Smooth muscle cell (in vitro differentiated cells): ENCODE measurements around the gene SNX19. TPM values are rescaled to one million over a fixed set of nuclear protein-coding genes. Genes with fewer than 3 reads are reported as not detected.

ENCODE experiments used
- DNase-seq: peaks from one replicate; lab custom pipeline; 2025; ENCODE audit not compliant: unreplicated experiment; lab: John Stamatoyannopoulos, UW
- H2AFZ ChIP-seq: fragments of 200-600 bp; sonication (generic); 2 replicates; pipeline ENCODE4 v1.6.0; 2016; ENCODE audit warnings: antibody characterized with exemption, low read depth, mild to moderate bottlenecking
- H3F3A ChIP-seq: fragments of 200-600 bp; sonication (generic); 2 replicates; pipeline ENCODE4 v1.6.0; 2017; ENCODE audit warnings: antibody characterized with exemption, low read depth
- H3K27ac ChIP-seq: fragments of 200-600 bp; sonication (generic); 2 replicates; pipeline ENCODE4 v1.5.1; 2016; ENCODE audit warnings: low read depth, mild to moderate bottlenecking
- H3K27me3 ChIP-seq: fragments of 200-600 bp; sonication (generic); 2 replicates; pipeline ENCODE4 v1.6.1; 2016; ENCODE audit warnings: low read depth, mild to moderate bottlenecking
- H3K36me3 ChIP-seq: fragments of 200-600 bp; sonication (generic); 2 replicates; pipeline ENCODE4 v1.5.1; 2016; ENCODE audit warnings: low read depth
- H3K4me1 ChIP-seq: fragments of 200-600 bp; sonication (generic); 2 replicates; pipeline ENCODE4 v1.5.1; 2016; ENCODE audit warnings: low read depth
- H3K4me2 ChIP-seq: fragments of 200-600 bp; sonication (generic); 2 replicates; pipeline ENCODE4 v1.6.0; 2016; ENCODE audit warnings: mild to moderate bottlenecking
- H3K4me3 ChIP-seq: fragments of 200-600 bp; sonication (generic); 2 replicates; pipeline ENCODE4 v1.5.1; 2016; ENCODE audit warnings: mild to moderate bottlenecking
- H3K79me2 ChIP-seq: fragments of 200-600 bp; sonication (generic); 2 replicates; pipeline ENCODE4 v1.6.0; 2016; ENCODE audit warnings: low read depth, mild to moderate bottlenecking
- H3K9ac ChIP-seq: fragments of 200-600 bp; sonication (generic); 2 replicates; pipeline ENCODE4 v1.6.0; 2016; ENCODE audit warnings: low read depth
- H3K9me3 ChIP-seq: fragments of 200-600 bp; sonication (generic); replicated peaks from 2 replicates; pipeline ENCODE4 v1.5.1; 2016; ENCODE audit warnings: low read depth
- H4K20me1 ChIP-seq: fragments of 200-600 bp; sonication (generic); 2 replicates; pipeline ENCODE4 v1.6.0; 2016; ENCODE audit warnings: low read depth
- WGBS: methylation state at CpG from one replicate; pipeline ENCODE4 v1.1.7; 2016; ENCODE audit warnings: low lambda C conversion rate; 5-methylcytosine and 5-hydroxymethylcytosine counted together
- polyA plus RNA-seq: library from polyadenylated mRNA; unstranded; fragments of >200 nt; fragmentation: Nextera tagmentation; extraction: Ambion mirVana; gene quantifications from 2 replicates; pipeline ENCODE4 v1.2.1, GENCODE V29; 2016
- total RNA-seq: library from RNA; depleted of rRNA; stranded (reverse); fragments of >200 nt; gene quantifications from 2 replicates; pipeline ENCODE4 v1.2.3, GENCODE V29; 2014
- TF ChIP-seq, protein P1 (sequence below): fragments of 200-600 bp; sonication (generic); IDR thresholded peaks from 2 replicates; pipeline ENCODE4 v1.5.1; 2017; ENCODE audit warnings: borderline replicate concordance, mild to moderate bottlenecking, antibody characterized with exemption; ENCODE audit not compliant: insufficient read depth, poor library complexity, severe bottlenecking

Gene SNX19
- total and polyA plus RNA-seq, 2 experiments from 2014 or later, result 15.1 to 59.5 TPM

DNA sequence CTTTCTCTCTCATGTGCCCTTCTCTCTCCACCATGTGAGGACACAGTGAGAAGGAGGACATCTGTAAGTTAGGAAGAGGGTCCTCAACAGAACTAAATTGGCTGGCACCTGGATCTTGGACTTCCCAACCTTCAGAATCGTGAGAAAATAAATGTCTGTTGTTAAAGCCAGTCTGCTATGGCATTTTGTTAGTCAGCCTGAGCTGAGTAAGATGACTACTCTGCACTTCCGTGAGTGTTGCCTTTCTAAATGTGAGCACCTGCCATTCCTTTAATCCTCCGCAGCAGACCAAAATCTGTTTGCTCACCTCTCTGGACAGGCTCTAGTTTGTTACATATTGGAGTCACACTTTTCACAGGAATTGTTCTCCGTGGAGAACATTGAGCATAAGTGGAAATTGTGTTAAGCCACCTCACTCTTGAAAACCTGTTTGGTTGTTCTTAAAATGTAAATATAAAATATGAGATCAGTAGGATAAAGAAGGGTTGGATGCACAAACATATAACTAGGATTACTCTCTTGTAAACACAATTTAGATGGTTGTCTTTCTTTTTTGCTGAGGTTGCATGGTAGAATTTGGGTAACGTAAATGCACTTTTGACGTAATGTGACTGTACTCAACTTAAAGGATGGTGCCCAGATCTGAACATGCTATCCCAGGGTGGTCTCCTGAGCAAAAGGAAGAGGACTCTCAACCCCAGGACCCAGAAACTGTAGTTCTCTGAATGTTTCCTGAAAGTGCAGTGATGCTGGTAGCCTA, 65.9 kb downstream of the SNX19 start:
- peak overlapping the region; percentile 96 for H3K27ac ChIP-seq
- no peaks in the 10 kb centered on the region for H3K27me3 ChIP-seq
- no peak overlapping the region for H3K4me2 ChIP-seq
- no peaks in the 10 kb centered on the region for H3K36me3 ChIP-seq
- no peaks in the 10 kb centered on the region for H3K79me2 ChIP-seq
- TF ChIP-seq, protein P1, sequence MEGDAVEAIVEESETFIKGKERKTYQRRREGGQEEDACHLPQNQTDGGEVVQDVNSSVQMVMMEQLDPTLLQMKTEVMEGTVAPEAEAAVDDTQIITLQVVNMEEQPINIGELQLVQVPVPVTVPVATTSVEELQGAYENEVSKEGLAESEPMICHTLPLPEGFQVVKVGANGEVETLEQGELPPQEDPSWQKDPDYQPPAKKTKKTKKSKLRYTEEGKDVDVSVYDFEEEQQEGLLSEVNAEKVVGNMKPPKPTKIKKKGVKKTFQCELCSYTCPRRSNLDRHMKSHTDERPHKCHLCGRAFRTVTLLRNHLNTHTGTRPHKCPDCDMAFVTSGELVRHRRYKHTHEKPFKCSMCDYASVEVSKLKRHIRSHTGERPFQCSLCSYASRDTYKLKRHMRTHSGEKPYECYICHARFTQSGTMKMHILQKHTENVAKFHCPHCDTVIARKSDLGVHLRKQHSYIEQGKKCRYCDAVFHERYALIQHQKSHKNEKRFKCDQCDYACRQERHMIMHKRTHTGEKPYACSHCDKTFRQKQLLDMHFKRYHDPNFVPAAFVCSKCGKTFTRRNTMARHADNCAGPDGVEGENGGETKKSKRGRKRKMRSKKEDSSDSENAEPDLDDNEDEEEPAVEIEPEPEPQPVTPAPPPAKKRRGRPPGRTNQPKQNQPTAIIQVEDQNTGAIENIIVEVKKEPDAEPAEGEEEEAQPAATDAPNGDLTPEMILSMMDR, result no peak
- 87% methylated on average over 6 of the region's 6 CpGs for WGBS
- no peak overlapping the region for H3K4me3 ChIP-seq
- DNase-seq, result no peak
- H3F3A ChIP-seq, result no peaks in the 10 kb centered on the region
- no peak overlapping the region for H2AFZ ChIP-seq
- H4K20me1 ChIP-seq, result no peaks in the 10 kb centered on the region
- H3K4me1 ChIP-seq, result no peaks in the 10 kb centered on the region
- H3K9me3 ChIP-seq, result no peaks in the 10 kb centered on the region
- no peak overlapping the region for H3K9ac ChIP-seq

DNA sequence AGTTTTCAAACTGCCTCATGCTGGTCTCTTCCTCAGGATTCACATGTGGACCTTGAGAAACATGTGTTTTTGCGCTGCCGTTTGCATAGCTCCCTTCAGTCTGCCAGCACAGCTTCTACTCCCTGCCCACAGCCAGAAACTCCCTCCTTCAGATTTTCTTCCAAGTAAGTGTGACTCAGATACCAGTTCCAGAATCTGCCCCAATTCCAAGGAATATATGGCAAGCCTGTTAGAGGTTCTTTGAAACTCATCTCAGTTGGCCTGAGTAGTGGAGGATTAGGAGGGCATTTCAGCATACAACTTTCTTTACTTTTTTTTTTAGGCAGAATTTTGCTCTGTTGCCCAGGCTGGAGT, 67.1 kb downstream of the SNX19 start:
- Histone ChIP-seq H3K36me3 (no peaks in the 10 kb centered on the region), H4K20me1 (no peaks in the 10 kb centered on the region), H3F3A (no peaks in the 10 kb centered on the region), H3K27me3 (no peaks in the 10 kb centered on the region), H2AFZ (no peak overlapping the region), H3K27ac (peak overlapping the region; percentile 96), H3K9ac (peak overlapping the region; percentile 29), H3K79me2 (no peaks in the 10 kb centered on the region), H3K4me3 (no peak overlapping the region), H3K4me1 (no peaks in the 10 kb centered on the region), H3K4me2 (peak overlapping the region; percentile 72), H3K9me3 (no peaks in the 10 kb centered on the region)
- TF ChIP-seq, protein P1, result no peak
- no peak for DNase-seq
- 39% methylated on average over 2 of the region's 2 CpGs for WGBS

DNA sequence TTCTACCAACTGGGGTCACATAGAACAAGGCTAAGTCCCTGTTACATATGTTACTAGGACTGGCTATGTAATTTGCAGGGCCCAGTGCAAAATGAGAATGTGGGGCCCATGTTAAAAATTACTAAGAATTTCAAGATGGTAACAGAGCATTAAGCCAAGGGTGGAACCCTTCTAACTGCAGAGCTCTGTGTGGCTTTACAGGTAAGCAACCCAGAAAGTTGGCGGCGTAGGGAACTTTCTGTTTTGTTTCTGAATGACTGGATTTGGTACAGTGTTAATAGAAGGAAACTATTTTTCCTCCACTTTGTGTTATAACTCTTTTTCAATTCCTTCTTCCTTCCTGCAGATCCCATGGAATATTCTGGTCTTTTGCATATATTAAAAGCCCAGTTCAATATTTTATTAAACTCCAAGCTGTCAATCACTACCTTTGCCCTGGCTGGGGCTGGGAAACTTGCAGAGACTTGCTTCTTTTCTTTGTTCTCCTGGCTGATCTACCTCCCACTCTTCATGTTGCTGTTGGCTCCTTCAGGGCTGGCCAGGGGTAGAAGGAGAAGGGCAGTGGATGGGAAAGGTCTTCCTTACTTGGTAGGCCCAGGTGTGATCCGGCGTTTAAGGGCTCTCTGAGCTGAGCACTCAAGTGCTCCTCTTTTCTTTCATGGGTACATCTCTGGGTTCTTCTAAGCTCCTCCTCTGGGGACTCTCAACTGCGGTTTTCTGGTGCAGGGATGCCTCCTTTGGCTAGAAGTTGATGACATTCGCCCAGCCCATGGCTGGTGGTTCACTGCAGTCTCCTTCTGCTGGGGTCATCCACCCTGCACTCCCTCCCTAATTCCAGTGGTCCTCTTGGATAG, 67.7 kb downstream of the SNX19 start:
- H3K4me2 ChIP-seq, result peak overlapping the region; percentile 72
- no peaks in the 10 kb centered on the region for H3K36me3 ChIP-seq
- no peaks in the 10 kb centered on the region for H3F3A ChIP-seq
- DNase-seq, result no peak
- no peak overlapping the region for H2AFZ ChIP-seq
- H3K9ac ChIP-seq, result peak overlapping the region; percentile 29
- no peaks in the 10 kb centered on the region for H3K79me2 ChIP-seq
- no peaks in the 10 kb centered on the region for H3K9me3 ChIP-seq
- WGBS, result 93% methylated on average over 6 of the region's 6 CpGs
- no peaks in the 10 kb centered on the region for H3K27me3 ChIP-seq
- H3K4me3 ChIP-seq, result no peak overlapping the region
- TF ChIP-seq, protein P1, result no peak
- no peaks in the 10 kb centered on the region for H3K4me1 ChIP-seq
- H3K27ac ChIP-seq, result peak overlapping the region; percentile 96
- no peaks in the 10 kb centered on the region for H4K20me1 ChIP-seq
